Stimulated activated CD4-positive, alpha-beta T cell treated with anti-CD3 and anti-CD28 coated beads, TNF-alpha, amount 100 ng/mL, for 48 hours (primary cell): Measurements from ENCODE around the gene ZNF280C.

Experiments
- DNase-seq, 3 donors: peaks; one replicate each; pipeline ENCODE4 v3.0.0-alpha.2; 2020; ENCODE audit warnings: low read depth in 3 of 3

ZNF280C gene

DNA sequence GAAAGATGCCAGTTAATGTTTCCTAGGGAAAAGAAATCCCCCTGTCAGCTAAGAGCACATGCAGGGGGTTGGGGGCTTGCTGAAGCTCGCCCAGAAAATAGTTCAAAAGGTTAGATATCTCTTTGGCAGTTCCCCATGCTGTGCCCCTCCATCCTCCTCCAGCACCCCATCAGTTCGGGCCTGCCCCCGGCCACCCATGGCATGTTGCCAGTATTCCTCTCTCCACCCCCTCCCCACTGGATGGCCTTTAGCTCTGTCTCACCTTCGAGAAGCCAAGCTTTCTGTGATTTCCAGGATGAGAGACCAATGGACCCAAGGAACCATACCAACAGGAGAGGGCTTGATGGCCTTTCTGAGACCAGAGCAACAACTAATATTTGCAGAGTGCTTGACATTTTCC lies 91.8 kb downstream of the ZNF280C start:
- DNase-seq: no peak

DNA sequence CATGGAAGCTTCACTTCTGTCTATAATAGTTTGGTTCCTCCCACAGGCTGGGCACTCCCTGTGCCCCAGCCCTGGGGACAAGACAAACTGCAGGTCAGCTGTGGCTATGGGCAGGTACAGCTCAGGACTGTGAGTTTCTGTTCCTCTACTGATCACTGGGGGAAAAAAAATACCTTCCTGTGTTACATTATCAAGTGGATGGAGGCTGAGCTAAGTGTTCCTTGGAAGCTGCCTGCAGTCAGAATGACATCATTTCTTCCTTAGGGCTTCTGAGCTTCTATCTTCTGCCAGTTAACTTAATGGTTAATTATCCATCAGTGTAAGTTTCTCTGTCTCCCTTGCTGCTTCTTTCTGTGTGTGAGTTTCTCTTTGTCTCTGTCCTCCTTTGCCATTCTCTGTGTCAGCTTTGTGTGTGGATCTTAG lies 92.3 kb downstream of the ZNF280C start:
- no peak for DNase-seq

DNA sequence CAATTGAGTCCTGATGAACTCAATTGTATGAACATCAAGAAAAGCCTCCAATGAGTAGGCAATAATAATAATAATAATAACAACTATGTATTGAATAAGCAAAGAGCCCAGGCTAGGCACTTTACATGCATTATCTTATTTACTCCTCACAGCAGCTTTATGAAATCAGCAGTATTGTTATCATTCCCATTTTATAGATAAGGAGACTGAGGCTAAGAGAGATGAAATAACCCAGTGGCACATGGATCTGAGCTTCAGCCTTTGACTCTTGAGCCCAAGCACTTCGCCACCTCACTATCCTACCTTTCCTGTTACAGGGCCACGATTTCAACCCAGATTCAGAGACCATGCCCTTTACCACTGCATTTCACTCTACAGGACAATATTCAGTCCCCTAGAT lies 93.8 kb downstream of the ZNF280C start:
- no peak for DNase-seq

DNA sequence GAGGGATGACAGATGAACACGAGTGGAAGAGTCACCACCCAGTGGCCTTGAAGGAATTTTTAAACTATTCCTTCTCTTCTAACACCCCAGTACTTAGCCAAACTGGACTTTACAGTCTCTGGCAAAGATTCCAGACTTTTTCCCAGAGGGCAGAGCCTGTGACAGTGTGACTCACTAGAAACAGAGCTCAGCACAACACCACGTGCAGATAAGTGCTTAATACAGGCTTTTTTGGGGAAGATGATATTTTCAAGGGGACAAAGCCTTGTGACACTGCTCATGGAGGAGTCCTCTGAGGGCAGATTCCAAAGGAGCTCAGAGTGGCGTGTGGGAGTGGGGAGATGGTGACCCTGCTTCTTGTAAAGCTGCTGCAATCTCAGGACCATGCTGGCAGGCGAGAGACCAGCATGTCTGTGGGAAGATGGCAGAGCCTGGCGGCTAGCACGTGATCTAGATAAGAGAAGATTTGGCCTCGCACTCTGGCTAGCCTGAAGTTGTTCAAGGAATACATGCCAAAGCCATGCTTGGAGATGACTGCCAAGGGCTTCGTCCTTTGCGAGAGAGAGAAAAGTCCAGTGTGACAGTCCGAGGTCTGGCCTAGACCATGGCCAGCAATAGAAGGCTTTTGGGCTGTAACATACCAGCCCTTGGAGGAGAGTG lies 94.5 kb downstream of the ZNF280C start:
- DNase-seq: no peak

DNA sequence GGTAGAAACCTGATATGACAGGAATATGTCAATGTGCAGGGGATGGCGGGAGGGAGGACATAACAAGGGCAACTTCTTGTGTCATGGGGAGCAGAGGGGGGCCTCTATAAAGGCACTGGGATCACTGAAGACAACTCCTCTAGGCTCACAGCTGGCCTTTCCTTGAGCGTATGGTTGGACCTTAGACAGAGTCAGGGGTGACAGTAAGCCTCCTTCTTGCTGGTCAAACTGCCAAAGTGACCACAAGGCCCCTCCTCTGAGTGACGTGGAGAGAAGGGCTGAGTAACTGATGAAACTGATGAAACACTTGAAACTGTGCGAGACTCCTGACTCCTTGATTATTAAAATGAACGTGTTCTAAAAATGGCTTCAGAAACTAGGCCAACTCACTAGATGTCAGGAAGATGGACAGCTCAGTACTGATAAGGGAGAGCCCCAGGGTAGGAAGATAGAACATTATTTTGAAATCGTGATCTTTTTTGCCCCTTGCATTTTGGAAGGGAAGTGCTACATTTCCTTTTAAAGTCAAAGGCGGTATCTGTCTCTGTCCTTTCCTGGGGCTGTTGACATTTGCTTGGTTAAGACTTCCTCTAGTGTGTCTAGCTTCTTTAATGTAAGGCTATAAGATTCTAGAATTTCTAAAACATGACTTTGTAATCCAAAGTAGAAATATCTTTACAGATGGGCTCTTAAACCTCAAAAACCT lies 95.4 kb downstream of the ZNF280C start:
- peak in 1 of 3 donors; percentile 7 for DNase-seq

DNA sequence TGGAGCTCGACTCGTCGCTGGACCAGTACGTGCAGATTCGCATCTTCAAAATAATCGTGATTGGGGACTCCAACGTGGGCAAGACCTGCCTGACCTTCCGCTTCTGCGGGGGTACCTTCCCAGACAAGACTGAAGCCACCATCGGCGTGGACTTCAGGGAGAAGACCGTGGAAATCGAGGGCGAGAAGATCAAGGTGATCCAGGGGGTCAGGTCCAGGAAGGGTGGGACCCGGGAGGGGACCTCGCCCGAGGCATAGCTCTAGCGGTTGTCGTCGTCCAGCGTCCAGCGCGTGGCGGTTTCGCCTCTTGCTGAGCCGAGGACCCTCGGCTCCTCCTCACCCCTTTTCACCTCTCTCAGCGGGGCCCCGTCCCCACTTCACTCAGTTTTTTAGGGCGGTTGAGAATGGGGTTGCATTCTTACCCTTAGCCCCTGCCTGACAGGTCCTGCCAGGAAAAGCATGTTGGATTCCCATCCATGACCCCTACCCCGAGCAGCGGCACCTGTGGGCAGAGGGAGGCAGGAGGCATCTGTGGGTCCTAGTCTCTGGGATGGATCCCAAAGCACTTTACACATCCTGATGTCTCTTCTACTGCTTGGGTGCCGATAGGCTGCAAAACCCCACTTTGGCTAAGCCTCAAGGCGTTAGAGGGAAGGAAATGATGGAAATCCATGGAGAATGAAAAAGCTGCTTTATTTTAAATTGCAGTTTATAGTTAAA lies 96.4 kb downstream of the ZNF280C start:
- no peak for DNase-seq

DNA sequence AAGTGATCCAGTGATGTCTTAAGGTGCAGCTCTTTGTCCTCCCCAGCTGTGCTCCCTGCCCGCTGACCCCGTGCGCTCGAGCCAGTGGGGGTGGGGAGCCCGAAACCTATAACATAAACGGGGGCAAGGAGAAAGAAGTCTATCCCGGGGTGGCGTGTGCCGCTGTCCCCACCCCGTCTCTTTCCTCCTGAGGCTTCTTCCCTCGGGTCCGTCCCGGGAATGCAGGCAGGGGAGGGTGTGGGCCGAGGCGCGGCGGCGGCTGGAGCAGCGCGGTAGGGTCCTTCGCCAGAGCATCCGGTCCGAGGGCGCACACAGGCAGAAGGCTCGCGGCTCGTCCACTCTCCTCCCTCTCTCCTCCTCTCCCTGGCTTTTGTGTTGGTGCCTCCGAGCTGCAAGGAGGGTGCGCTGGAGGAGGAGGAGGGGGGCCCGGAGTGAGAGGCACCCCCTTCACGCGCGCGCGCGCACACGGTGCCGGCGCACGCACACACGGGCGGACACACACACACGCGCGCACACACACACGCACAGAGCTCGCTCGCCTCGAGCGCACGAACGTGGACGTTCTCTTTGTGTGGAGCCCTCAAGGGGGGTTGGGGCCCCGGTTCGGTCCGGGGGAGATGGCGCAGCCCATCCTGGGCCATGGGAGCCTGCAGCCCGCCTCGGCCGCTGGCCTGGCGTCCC lies 97.1 kb downstream of the ZNF280C start, which contains the start of gene RAB33A:
TSS of gene RAB33A (plus strand) at position 517 of the 681 bp plus-strand sequence. CDS start at position 618, 101 bp downstream.
- peak in 1 of 3 donors; percentile 22 for DNase-seq

DNA sequence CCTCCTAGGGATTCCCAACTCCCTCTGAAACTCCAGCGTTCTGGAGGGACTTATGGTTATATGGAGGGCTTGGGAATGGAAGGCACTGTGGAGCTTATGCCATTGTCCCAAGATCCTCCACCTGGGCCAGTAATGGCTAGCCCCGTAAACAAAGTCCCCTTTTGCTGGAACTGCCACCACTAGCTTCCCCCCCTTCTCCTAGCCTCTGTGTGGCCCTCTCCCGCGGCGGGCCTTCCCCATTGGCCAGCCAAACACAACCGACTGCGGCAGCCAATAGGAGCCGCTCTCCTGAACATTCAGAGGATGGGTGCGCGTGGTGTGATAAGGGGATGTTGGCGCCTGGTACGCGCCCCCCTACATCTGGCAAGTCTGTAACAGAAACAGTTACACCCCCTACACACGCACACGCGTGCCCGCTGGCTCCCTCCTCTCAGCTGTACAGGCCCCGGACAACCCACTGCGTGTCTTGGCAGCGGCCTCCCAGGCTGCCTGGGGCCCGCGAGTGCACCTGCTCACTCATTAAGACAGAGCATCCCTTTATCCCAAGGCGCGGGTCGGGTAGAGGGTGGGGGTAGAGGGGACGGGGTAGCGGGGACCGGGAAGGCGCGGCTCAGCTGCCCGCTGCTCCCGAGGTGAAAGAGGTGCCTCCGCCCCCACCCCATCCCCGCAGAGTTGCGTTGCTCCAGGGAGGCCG lies 97.8 kb downstream of the ZNF280C start:
- DNase-seq: peak; percentile 36 to 50 (median 44)

DNA sequence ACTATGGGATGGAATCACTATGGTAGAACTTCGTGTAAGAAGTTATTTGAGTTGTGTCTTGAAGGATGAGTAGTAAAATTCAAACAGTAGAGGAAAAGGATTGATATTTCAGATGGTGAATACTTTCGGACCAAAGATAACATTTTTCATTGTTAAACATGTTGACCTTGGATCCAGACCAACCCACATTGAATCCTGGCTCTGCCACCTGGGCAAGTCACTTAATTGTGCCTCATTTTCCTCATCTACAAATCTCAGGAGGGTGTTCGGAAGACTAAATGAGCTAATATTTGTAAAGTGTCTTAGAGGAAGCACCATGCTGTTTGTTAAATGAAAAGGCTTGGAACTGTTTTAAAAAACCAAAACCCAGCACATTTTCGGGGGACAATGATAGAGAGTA lies 101.7 kb downstream of the ZNF280C start:
- no peak for DNase-seq

DNA sequence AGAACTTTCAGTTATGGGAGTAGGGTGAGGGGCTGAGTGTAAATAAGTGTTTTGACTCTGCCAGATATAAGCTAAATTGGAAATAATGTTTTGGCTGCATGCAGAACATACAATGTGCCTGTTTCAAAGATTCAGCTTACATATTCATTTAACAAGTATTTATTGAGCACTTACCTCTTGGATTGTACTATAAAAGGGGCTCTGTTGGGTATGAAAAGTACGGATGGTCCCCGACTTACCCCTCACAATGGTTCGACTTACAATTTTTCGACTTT lies 102.3 kb downstream of the ZNF280C start:
- no peak for DNase-seq

DNA sequence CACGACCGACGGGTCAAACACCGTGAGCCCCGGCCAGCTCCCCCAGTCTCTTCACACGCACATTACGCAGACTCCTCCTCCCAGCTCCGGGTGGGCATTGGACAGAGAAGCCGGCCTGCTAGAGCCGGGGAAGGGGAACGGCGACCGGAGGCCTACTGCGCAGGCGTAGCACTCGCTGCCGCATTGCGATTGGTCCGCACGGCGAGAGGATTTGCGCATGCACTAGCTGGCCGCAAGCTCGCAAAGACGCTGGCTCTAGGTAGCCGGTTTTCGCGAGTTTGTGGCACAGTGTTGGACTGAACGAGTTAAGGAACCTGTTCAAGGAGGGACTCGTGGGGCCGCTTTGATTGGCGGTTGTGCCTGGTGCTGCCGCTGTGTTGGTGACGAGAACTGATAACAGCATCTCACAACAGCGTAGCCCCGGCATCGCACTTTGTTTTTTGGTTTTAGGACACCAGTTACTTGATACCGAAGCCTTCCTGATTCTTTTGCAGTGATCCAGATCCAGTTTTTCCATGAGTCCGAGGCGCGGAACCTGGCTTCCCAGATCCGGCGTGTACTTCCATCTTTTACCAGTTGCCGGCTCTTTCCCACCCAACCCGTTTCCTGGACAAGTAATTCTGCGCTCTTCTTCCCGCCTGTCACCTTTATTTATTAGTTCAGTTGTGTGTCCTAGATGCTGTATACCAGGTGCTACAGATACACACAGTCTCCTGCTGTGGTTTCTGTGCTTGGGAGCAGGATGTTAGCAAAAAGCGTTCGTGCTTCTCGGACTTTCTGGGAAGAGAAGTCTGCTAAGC lies 102.8 kb downstream of the ZNF280C start, which contains the start of gene AIFM1:
TSS of gene AIFM1 (minus strand) at position 139 of the 800 bp plus-strand sequence. CDS start 185 bp downstream, outside the sequence.
- peak; percentile 67 to 73 (median 73) for DNase-seq

DNA sequence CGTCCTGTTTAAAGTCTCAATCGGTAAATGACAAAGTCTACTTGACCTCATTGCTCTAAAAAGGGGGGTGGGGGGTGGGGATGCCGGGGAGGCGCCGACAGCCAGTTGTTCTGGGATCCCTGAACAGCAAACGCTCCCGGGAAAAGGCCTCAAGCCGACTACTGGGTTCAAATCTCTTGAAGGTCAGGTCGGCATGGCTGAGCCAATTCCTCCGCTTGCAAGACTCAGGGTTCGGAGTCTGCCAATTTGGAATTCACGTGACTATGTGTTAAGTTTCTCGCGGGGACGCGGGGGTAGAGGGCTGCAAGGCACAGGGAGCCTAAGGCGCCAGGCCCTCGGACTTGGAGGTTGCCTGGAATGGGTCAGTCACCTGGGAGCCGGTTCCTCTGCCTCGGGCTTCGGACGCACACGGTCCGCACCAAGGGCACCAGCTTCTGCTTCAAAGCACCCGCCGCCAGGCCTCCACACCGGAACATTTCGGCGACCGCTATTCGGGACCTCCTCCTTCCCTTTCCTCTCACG lies 103.5 kb downstream of the ZNF280C start:
- no peak for DNase-seq

DNA sequence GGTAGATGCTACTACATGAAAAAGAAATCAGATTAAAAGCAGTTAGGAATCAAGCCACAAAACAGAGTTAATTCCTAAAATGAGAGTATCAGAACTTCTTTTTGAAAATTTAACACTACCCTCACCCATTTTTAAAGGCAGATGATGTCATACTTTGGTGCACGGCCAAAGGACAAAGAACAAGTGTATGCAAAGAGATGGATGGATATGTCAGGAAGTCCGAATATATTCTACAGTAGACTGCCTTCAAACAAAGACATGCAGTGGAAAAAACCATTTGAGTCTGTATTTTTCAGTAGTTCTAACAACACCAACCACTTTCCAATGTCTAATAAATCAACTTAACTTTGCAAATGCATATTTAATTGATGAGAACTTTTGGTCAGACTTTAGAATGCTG lies 105.3 kb downstream of the ZNF280C start:
- DNase-seq: no peak

DNA sequence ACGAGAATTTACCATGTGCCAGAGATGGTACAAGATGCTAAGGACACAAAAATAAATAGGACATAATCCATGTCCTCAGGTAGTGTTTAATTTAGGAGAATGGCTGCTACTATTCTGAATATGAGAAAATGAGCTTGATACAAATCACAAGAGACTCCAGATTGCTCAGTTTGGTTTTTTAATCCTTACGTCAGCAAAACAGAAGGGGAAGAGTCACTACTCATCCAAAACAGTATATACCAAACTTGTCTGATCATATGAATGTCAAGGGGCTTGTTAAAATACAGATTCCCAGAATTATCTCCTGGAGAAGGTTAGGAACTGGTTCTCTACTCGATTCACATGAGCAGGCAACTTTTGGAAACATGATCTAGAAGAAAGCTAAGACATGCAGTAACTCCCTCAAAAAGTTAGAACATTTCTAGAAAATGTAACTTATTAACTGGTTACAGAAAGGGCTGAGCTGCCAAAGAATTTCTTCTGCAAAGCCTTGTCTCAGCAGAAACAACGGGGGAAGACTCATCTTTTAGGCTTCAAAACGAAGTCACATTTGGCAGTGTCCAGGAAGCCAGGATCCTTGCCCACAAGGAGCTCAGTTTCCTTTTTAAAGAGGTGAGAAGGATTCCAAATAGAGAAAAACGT lies 106.5 kb downstream of the ZNF280C start:
- no peak for DNase-seq

DNA sequence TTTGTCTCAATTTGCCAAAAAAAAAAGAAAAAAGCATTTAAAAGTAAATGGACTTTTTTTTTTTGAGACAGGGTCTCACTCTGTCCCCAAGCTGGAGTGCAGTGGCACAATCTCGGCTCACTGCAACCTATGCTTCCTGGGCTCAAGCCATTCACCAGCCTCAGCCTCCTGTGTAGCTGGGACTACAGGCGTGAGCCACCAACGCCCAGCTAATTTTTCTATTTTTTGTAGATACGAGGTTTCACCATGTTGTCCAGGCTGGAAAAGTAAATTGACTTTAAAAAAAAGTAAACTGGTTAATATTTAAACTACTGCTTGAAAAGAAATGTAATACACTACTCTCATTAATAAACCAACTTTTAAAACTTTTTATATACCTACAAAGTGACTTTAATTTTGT lies 108.9 kb downstream of the ZNF280C start:
- no peak for DNase-seq

DNA sequence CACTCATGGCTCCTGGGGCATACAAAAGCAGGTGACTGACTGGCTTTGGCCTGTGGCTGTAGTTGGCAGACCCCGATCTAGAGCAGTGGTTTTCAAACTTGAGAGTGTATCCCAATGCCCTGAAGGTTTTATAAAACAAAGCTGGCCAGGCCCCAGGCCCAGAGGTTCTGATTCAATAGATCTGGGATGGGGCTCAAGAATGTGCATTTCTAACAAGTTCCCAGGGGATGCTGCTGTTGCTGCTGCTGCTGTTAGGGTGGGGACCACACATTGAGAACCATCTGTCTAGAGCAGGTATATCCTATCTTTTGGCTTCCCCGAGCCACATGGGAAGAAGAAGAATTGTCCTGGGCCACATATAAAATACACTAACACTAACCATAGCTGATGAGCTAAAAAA lies 110.4 kb downstream of the ZNF280C start:
- no peak for DNase-seq

DNA sequence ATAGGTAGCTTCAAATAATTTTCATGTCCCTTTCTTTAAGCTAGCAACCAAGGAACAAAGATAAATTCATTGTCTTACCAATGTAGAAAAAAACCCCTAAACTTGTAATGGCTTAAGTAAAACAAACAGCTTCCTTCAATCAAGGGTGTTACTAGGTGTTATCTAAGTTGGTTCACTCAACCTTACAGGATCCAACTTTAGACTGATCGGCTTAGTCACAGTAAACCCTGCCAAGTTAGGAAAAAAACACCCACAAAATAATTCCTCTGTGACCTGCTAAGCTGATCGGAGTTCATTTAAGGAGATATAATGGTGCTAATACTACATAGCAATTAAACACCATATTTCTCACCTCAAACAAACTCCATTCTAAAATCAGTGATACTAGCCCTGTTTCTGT lies 113.1 kb downstream of the ZNF280C start:
- DNase-seq: no peak
